Right hindlimb (tissue), 1 donor: ENCODE results near the gene SCAPER.

Experiments
- DNase-seq: peaks from one replicate; pipeline ENCODE4 v3.0.0-alpha.2; 2018

Gene SCAPER

GRCh38 chr15:76663529-76663928 is 241.6 kb downstream of the SCAPER start:
- no peak for DNase-seq

- no peak for DNase-seq
Observed at GRCh38 chr15:76648732-76649444, 256.3 kb downstream of the SCAPER start.

- no peak for DNase-seq
Observed at GRCh38 chr15:76647612-76648011, 257.5 kb downstream of the SCAPER start.

GRCh38 chr15:76644646-76645045 is 260.5 kb downstream of the SCAPER start:
- DNase-seq: no peak

GRCh38 chr15:76642671-76643070 is 262.5 kb downstream of the SCAPER start:
- no peak for DNase-seq

GRCh38 chr15:76637166-76637565 is 268.0 kb downstream of the SCAPER start:
- no peak for DNase-seq

GRCh38 chr15:76636059-76636458 is 269.1 kb downstream of the SCAPER start:
- no peak for DNase-seq

GRCh38 chr15:76626611-76627010 is 278.5 kb downstream of the SCAPER start:
- no peak for DNase-seq

GRCh38 chr15:76625267-76625666 is 279.9 kb downstream of the SCAPER start:
- DNase-seq: no peak

GRCh38 chr15:76614725-76615124 is 290.4 kb downstream of the SCAPER start:
- DNase-seq: no peak

- no peak for DNase-seq
Observed at GRCh38 chr15:76588811-76589747, 316.1 kb downstream of the SCAPER start.

GRCh38 chr15:76585576-76585897 is 319.6 kb downstream of the SCAPER start:
- no peak for DNase-seq

- no peak for DNase-seq
Observed at GRCh38 chr15:76584868-76585575, 320.1 kb downstream of the SCAPER start.

- no peak for DNase-seq
Observed at GRCh38 chr15:76582550-76582949, 322.6 kb downstream of the SCAPER start.

- no peak for DNase-seq
Observed at GRCh38 chr15:76577879-76578512, 327.1 kb downstream of the SCAPER start.

GRCh38 chr15:76576523-76577279 is 328.4 kb downstream of the SCAPER start:
- DNase-seq: peak; percentile 54

GRCh38 chr15:76575679-76576078 is 329.5 kb downstream of the SCAPER start:
- no peak for DNase-seq

- no peak for DNase-seq
Observed at GRCh38 chr15:76575274-76575673, 329.9 kb downstream of the SCAPER start.

GRCh38 chr15:76572983-76573314 is 332.2 kb downstream of the SCAPER start:
- no peak for DNase-seq

- DNase-seq: no peak
Observed at GRCh38 chr15:76566276-76566675, 338.9 kb downstream of the SCAPER start.

- no peak for DNase-seq
Observed at GRCh38 chr15:76565366-76565765, 339.8 kb downstream of the SCAPER start.

GRCh38 chr15:76555247-76555646 is 349.9 kb downstream of the SCAPER start:
- DNase-seq: no peak
